HG03520 (cell line): Measurements from ENCODE around the gene PDC.
"Not testable (repeated sequence)": the region's sequence is repeated elsewhere in the genome, so short reads cannot be mapped to it uniquely, and the experiment has no call there.

Experiments used
- ATAC-seq: cut with Tn5 transposase; IDR thresholded peaks from one replicate; pipeline ENCODE4 v1.9.1; 2021; ENCODE audit warnings: mild to moderate bottlenecking, moderate library complexity; ENCODE audit not compliant: unreplicated experiment

PDC gene

GRCh38 chr1:186404454-186405051 is 56.4 kb downstream of the PDC start:
- peak; percentile 57 for ATAC-seq

DNA sequence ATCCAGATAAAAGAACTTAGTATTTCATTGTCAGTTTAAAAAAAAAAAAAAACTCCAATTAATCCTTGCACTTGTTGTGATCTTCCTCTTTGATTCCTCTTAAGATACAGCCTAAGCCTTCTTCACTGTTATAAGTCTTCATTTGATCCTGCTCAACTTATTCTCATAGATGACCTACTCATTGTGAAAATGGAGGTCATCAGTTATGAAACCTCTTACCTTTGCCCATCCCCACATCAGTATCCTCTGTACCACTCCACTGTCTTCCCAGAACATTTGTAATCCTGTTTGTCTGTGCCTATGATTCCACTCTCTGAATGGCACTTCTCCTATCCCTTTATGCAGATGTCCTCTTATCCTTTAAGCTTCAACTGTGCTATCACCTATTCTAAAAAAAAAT is 57.3 kb downstream of the PDC start:
- ATAC-seq, result no peak

DNA sequence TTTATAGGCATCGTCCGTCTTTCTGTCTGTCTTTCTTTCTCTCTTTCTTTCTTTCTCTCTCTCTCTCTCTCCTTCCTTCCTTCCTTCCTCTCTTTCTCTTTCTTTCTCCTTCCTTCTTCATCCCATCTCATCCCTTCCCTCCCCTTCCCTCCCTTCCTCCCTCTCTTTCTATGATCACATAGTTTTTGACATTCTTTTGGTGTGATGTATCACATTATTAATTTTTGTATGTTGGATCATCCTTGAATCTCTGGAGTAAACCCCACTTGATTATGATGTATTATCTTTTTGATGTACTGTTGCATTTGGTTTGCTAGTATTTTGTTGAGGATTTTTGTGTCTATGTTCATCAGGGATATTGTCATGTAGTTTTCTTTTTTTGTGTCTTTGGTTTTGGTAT is 59.5 kb downstream of the PDC start:
- not testable (repeated sequence) for ATAC-seq
